ENCODE results near the gene PAWR. TPM values are rescaled to one million over a fixed set of nuclear protein-coding genes. Genes with fewer than 3 reads are reported as not detected.

The PAWR gene
- 69.2 and 100 TPM in 2 replicates for total RNA-seq

GRCh38 chr12:79690638-79691510 is at the start of gene PAWR:
Gene PAWR, minus strand, starts transcription at chr12:79690964. Its CDS starts 720 bp downstream, at chr12:79690244.
- FAIRE-seq (no peak), DNase-seq (ENCODE audit: low read depth) (peak; percentile 92)
- Histone ChIP-seq H3K27me3 (ENCODE audit: control insufficient read depth, insufficient read depth, low read length) (no peaks in the 10 kb centered on the region), H3K36me3 (ENCODE audit: control insufficient read depth, insufficient read depth, low read length) (no peaks in the 10 kb centered on the region), H3K4me3 (ENCODE audit: low read depth, low read length) (peak within 1 kb of the TSS; percentile 90)
- TF ChIP-seq CTCF (IDR thresholded peaks at IDR 0.05; ENCODE audit: insufficient read depth, low read length, severe bottlenecking): peak; percentile 36

GRCh38 chr12:79737875-79738718 is 47.3 kb upstream of the PAWR start:
- no peaks in the 10 kb centered on the region for H3K36me3 ChIP-seq (ENCODE audit: control insufficient read depth, insufficient read depth, low read length)
- peak; percentile 76 for DNase-seq (ENCODE audit: low read depth)
- H3K27me3 ChIP-seq (ENCODE audit: control insufficient read depth, insufficient read depth, low read length): no peaks in the 10 kb centered on the region
- no peak overlapping the region for H3K4me3 ChIP-seq (ENCODE audit: low read depth, low read length)
- FAIRE-seq: no peak
- peak; percentile 51 for TF ChIP-seq CTCF (IDR thresholded peaks at IDR 0.05; ENCODE audit: insufficient read depth, low read length, severe bottlenecking)

GRCh38 chr12:79732638-79733037 is 41.9 kb upstream of the PAWR start:
- no peak for TF ChIP-seq CTCF (IDR thresholded peaks at IDR 0.05; ENCODE audit: insufficient read depth, low read length, severe bottlenecking)
- Histone ChIP-seq H3K36me3 (ENCODE audit: control insufficient read depth, insufficient read depth, low read length) (no peaks in the 10 kb centered on the region), H3K27me3 (ENCODE audit: control insufficient read depth, insufficient read depth, low read length) (no peaks in the 10 kb centered on the region), H3K4me3 (ENCODE audit: low read depth, low read length) (no peak overlapping the region)
- DNase-seq (ENCODE audit: low read depth): no peak
- no peak for FAIRE-seq

- TF ChIP-seq CTCF (IDR thresholded peaks at IDR 0.05; ENCODE audit: insufficient read depth, low read length, severe bottlenecking): no peak
- no peaks in the 10 kb centered on the region for H3K27me3 ChIP-seq (ENCODE audit: control insufficient read depth, insufficient read depth, low read length)
- peak; percentile 95 for DNase-seq (ENCODE audit: low read depth)
- FAIRE-seq: no peak
- no peak overlapping the region for H3K4me3 ChIP-seq (ENCODE audit: low read depth, low read length)
- H3K36me3 ChIP-seq (ENCODE audit: control insufficient read depth, insufficient read depth, low read length): no peaks in the 10 kb centered on the region
Observed at GRCh38 chr12:79725987-79726386, 35.2 kb upstream of the PAWR start.

- Histone ChIP-seq H3K27me3 (ENCODE audit: control insufficient read depth, insufficient read depth, low read length) (no peaks in the 10 kb centered on the region), H3K4me3 (ENCODE audit: low read depth, low read length) (no peak overlapping the region), H3K36me3 (ENCODE audit: control insufficient read depth, insufficient read depth, low read length) (no peaks in the 10 kb centered on the region)
- FAIRE-seq: no peak
- DNase-seq (ENCODE audit: low read depth): no peak
- TF ChIP-seq CTCF (IDR thresholded peaks at IDR 0.05; ENCODE audit: insufficient read depth, low read length, severe bottlenecking): no peak
Observed at GRCh38 chr12:79717006-79717405, 26.2 kb upstream of the PAWR start.
